HEK293 (cell line): Measurements from ENCODE around the gene ZNG1B.
"Not testable (repeated sequence)": the region's sequence is repeated elsewhere in the genome, so short reads cannot be mapped to it uniquely, and the experiment has no call there.

Experiments
- GLIS2 ChIP-seq: fragments of 450-650 bp; formaldehyde crosslinking; IDR thresholded peaks from 2 replicates; pipeline ENCODE4 v1.5.1; 2016; ENCODE audit warnings: missing biosample characterization, missing genetic modification characterization
- ZEB2 ChIP-seq: fragments of 450-650 bp; formaldehyde crosslinking; IDR thresholded peaks from 2 replicates; pipeline ENCODE4 v1.5.1; 2016; ENCODE audit warnings: missing biosample characterization, missing genetic modification characterization
- TF ChIP-seq, protein P1 (sequence below): fragments of 450-650 bp; formaldehyde crosslinking; IDR thresholded peaks from 2 replicates; pipeline ENCODE4; 2016; ENCODE audit warnings: missing biosample characterization, missing genetic modification characterization
- TF ChIP-seq, protein P2 (sequence below): fragments of 450-650 bp; formaldehyde crosslinking; IDR thresholded peaks from 2 replicates; pipeline ENCODE4 v1.5.1; 2016; ENCODE audit warnings: missing biosample characterization, missing genetic modification characterization
- TF ChIP-seq, protein P3 (sequence below): sonication (generic); formaldehyde crosslinking; IDR thresholded peaks from 2 replicates; pipeline ENCODE4 v1.8.1; 2022; ENCODE audit warnings: mild to moderate bottlenecking, moderate library complexity, missing genetic modification reagents
- TF ChIP-seq, protein P4 (sequence below): fragments of 450-650 bp; formaldehyde crosslinking; IDR thresholded peaks from 2 replicates; pipeline ENCODE4 v1.5.1; 2016; ENCODE audit warnings: missing biosample characterization, missing genetic modification characterization, low read depth

DNA sequence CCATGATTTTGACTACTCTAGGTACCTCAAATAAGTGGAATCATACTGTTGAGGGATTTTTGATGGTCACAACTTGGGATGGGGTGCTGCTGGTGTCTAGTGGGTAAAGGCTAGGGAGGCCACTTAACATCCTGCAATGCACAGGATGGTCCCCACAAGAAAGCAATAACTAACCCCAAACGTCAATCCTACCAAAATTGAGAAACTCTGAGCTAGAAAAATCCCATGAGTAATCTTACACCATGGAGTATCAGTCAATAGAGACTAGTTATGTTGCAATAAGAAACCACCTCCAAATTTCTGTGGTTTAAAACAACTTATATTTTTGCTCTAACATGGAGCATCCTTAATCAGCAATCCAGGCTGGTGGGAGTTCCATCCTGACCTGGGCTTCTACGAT, 79.5 kb downstream of the ZNG1B start:
- TF ChIP-seq, protein P1, sequence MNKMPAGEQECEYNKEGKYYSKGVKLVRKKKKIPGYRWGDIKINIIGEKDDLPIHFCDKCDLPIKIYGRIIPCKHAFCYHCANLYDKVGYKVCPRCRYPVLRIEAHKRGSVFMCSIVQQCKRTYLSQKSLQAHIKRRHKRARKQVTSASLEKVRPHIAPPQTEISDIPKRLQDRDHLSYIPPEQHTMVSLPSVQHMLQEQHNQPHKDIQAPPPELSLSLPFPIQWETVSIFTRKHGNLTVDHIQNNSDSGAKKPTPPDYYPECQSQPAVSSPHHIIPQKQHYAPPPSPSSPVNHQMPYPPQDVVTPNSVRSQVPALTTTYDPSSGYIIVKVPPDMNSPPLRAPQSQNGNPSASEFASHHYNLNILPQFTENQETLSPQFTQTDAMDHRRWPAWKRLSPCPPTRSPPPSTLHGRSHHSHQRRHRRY (tag by site-specific recombination) = not testable (repeated sequence)
- TF ChIP-seq, protein P2, sequence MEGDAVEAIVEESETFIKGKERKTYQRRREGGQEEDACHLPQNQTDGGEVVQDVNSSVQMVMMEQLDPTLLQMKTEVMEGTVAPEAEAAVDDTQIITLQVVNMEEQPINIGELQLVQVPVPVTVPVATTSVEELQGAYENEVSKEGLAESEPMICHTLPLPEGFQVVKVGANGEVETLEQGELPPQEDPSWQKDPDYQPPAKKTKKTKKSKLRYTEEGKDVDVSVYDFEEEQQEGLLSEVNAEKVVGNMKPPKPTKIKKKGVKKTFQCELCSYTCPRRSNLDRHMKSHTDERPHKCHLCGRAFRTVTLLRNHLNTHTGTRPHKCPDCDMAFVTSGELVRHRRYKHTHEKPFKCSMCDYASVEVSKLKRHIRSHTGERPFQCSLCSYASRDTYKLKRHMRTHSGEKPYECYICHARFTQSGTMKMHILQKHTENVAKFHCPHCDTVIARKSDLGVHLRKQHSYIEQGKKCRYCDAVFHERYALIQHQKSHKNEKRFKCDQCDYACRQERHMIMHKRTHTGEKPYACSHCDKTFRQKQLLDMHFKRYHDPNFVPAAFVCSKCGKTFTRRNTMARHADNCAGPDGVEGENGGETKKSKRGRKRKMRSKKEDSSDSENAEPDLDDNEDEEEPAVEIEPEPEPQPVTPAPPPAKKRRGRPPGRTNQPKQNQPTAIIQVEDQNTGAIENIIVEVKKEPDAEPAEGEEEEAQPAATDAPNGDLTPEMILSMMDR (tag by site-specific recombination) = not testable (repeated sequence)
- TF ChIP-seq, protein P3, sequence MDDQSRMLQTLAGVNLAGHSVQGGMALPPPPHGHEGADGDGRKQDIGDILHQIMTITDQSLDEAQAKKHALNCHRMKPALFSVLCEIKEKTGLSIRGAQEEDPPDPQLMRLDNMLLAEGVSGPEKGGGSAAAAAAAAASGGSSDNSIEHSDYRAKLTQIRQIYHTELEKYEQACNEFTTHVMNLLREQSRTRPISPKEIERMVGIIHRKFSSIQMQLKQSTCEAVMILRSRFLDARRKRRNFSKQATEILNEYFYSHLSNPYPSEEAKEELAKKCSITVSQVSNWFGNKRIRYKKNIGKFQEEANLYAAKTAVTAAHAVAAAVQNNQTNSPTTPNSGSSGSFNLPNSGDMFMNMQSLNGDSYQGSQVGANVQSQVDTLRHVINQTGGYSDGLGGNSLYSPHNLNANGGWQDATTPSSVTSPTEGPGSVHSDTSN (CRISPR knock-in tag) = not testable (repeated sequence)
- not testable (repeated sequence) for TF ChIP-seq ZEB2, GLIS2 (tag by site-specific recombination)
- TF ChIP-seq, protein P4, sequence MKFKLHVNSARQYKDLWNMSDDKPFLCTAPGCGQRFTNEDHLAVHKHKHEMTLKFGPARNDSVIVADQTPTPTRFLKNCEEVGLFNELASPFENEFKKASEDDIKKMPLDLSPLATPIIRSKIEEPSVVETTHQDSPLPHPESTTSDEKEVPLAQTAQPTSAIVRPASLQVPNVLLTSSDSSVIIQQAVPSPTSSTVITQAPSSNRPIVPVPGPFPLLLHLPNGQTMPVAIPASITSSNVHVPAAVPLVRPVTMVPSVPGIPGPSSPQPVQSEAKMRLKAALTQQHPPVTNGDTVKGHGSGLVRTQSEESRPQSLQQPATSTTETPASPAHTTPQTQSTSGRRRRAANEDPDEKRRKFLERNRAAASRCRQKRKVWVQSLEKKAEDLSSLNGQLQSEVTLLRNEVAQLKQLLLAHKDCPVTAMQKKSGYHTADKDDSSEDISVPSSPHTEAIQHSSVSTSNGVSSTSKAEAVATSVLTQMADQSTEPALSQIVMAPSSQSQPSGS (tag by site-specific recombination) = not testable (repeated sequence)
